HEK293 (cell line): ENCODE measurements around the gene EFNB1.

Source experiments
- CTCF ChIP-seq: fragments of 450-650 bp; formaldehyde crosslinking; IDR thresholded peaks from 2 replicates; pipeline ENCODE4 v1.5.1; 2016; ENCODE audit warnings: missing biosample characterization, missing genetic modification characterization
- HOXA7 ChIP-seq: sonication (generic); formaldehyde crosslinking; IDR thresholded peaks from 2 replicates; pipeline ENCODE4 v1.8.1; 2022; ENCODE audit warnings: missing genetic modification reagents, borderline replicate concordance
- ZNF214 ChIP-seq: fragments of 450-650 bp; formaldehyde crosslinking; IDR thresholded peaks from 2 replicates; pipeline ENCODE4 v1.5.1; 2017; ENCODE audit warnings: missing biosample characterization, mild to moderate bottlenecking, missing genetic modification characterization, borderline replicate concordance
- ZNF24 ChIP-seq: fragments of 450-650 bp; formaldehyde crosslinking; IDR thresholded peaks from 2 replicates; pipeline ENCODE4 v1.5.1; 2016; ENCODE audit warnings: missing biosample characterization, missing genetic modification characterization
- ZNF513 ChIP-seq: fragments of 450-650 bp; IDR thresholded peaks from 2 replicates; pipeline ENCODE4 v1.5.1; 2018; ENCODE audit warnings: missing biosample characterization, missing genetic modification characterization
- TF ChIP-seq, protein P1 (sequence below): fragments of 450-650 bp; formaldehyde crosslinking; IDR thresholded peaks from 2 replicates; pipeline ENCODE4 v1.5.1; 2016; ENCODE audit warnings: missing biosample characterization, missing genetic modification characterization

GRCh38 chrX:68877606-68878005, 48.8 kb downstream of the EFNB1 start:
- TF ChIP-seq CTCF (tag by site-specific recombination) (no peak), ZNF24 (no peak), ZNF214 (tag by site-specific recombination) (no peak), ZNF513 (tag by site-specific recombination) (no peak), HOXA7 (CRISPR knock-in tag) (no peak)
- TF ChIP-seq, protein P1, sequence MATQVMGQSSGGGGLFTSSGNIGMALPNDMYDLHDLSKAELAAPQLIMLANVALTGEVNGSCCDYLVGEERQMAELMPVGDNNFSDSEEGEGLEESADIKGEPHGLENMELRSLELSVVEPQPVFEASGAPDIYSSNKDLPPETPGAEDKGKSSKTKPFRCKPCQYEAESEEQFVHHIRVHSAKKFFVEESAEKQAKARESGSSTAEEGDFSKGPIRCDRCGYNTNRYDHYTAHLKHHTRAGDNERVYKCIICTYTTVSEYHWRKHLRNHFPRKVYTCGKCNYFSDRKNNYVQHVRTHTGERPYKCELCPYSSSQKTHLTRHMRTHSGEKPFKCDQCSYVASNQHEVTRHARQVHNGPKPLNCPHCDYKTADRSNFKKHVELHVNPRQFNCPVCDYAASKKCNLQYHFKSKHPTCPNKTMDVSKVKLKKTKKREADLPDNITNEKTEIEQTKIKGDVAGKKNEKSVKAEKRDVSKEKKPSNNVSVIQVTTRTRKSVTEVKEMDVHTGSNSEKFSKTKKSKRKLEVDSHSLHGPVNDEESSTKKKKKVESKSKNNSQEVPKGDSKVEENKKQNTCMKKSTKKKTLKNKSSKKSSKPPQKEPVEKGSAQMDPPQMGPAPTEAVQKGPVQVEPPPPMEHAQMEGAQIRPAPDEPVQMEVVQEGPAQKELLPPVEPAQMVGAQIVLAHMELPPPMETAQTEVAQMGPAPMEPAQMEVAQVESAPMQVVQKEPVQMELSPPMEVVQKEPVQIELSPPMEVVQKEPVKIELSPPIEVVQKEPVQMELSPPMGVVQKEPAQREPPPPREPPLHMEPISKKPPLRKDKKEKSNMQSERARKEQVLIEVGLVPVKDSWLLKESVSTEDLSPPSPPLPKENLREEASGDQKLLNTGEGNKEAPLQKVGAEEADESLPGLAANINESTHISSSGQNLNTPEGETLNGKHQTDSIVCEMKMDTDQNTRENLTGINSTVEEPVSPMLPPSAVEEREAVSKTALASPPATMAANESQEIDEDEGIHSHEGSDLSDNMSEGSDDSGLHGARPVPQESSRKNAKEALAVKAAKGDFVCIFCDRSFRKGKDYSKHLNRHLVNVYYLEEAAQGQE = no peak
